Karpas-422 (cell line): ENCODE results near the gene KLK8. TPM values are rescaled to one million over a fixed set of nuclear protein-coding genes. Genes with fewer than 3 reads are reported as not detected.

Experiments used
- DNase-seq: peaks from one replicate; pipeline ENCODE4 v3.0.0-alpha.2; 2015
- H2AFZ ChIP-seq: fragments of 200-600 bp; sonication (generic); 2 replicates; pipeline ENCODE4 v1.6.1; 2014; ENCODE audit warnings: antibody characterized with exemption, low read length, mixed read lengths
- H3K27ac ChIP-seq: fragments of 200-600 bp; sonication (generic); 2 replicates; pipeline ENCODE4 v1.5.1; 2014; ENCODE audit warnings: mild to moderate bottlenecking, low read length, moderate library complexity
- H3K27me3 ChIP-seq: fragments of 200-600 bp; sonication (generic); 2 replicates; pipeline ENCODE4 v1.6.1; 2014; ENCODE audit warnings: low read length, mixed read lengths
- H3K36me3 ChIP-seq: fragments of 200-600 bp; sonication (generic); 2 replicates; pipeline ENCODE4 v1.6.1; 2014; ENCODE audit warnings: low read length, mixed read lengths; ENCODE audit not compliant: insufficient read depth
- H3K4me1 ChIP-seq: fragments of 200-600 bp; sonication (generic); 2 replicates; pipeline ENCODE4 v1.6.1; 2014; ENCODE audit warnings: mild to moderate bottlenecking, low read length, mixed read lengths
- H3K4me2 ChIP-seq: fragments of 200-600 bp; sonication (generic); 2 replicates; pipeline ENCODE4 v1.6.1; 2014; ENCODE audit warnings: low read length, low read depth, mild to moderate bottlenecking; ENCODE audit not compliant: poor library complexity, severe bottlenecking
- H3K4me3 ChIP-seq: fragments of 200-600 bp; sonication (generic); 2 replicates; pipeline ENCODE4 v1.5.1; 2014; ENCODE audit warnings: mild to moderate bottlenecking, antibody characterized with exemption, low read length, mixed read lengths
- H3K79me2 ChIP-seq: fragments of 200-600 bp; sonication (generic); 2 replicates; pipeline ENCODE4 v1.6.1; 2014; ENCODE audit warnings: mild to moderate bottlenecking, low read length, mixed read lengths
- H3K9ac ChIP-seq: fragments of 200-600 bp; sonication (generic); 2 replicates; pipeline ENCODE4 v1.6.0; 2014; ENCODE audit warnings: low read length
- H3K9me2 ChIP-seq: fragments of 200-600 bp; sonication (generic), shearing (Covaris generic); replicated peaks from 2 replicates; pipeline ENCODE4 v1.6.0; 2014; ENCODE audit warnings: mild to moderate bottlenecking, low read length, moderate library complexity; ENCODE audit not compliant: insufficient read depth
- H3K9me3 ChIP-seq: fragments of 300-700, 200-600 bp; sonication (generic); 2 replicates; pipeline ENCODE4 v1.6.1; 2014; ENCODE audit warnings: low read length, mixed read lengths
- H4K20me1 ChIP-seq: fragments of 200-600 bp; sonication (generic); 2 replicates; pipeline ENCODE4 v1.6.1; 2014; ENCODE audit warnings: mild to moderate bottlenecking, antibody characterized with exemption, low read length, low read depth; ENCODE audit not compliant: insufficient read depth
- total RNA-seq: library from RNA; depleted of rRNA; stranded (reverse); fragments of >200 nt; shearing (Covaris generic); gene quantifications from 2 replicates; pipeline ENCODE4 v1.2.3, GENCODE V29; 2014; ENCODE audit warnings: low replicate concordance

KLK8 gene
- total RNA-seq, 1 experiment from 2014 or later: not detected

DNA sequence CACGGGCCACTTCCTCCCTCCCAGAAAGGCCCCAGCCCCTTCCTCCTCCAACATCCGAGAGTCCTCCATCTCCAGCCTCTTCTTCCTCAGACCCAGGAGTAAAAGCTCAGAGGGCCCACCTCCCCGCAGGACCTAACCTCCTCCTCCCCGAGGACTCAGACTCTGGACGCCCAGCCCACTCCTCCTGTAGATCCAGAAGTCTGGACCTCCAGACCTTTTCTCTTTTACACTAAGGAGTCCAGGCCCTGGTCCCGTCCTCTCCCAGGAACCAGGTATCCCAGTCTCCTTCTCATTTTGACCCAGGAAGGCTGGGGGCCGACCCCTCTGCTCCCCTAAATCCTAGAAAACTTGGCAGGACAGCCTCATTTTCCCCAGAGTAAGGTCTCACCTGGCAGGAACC, 1.9 kb upstream of the KLK8 start:
- H3K9ac ChIP-seq: no peak overlapping the region
- no peaks in the 10 kb centered on the region for H3K4me1 ChIP-seq
- no peak overlapping the region for H3K4me2 ChIP-seq
- no peaks in the 10 kb centered on the region for H3K36me3 ChIP-seq
- H3K79me2 ChIP-seq: no peaks in the 10 kb centered on the region
- DNase-seq: no peak
- no peaks in the 10 kb centered on the region for H4K20me1 ChIP-seq
- no peak overlapping the region for H2AFZ ChIP-seq
- H3K9me3 ChIP-seq: no peaks in the 10 kb centered on the region
- no peak overlapping the region for H3K4me3 ChIP-seq
- no peaks in the 10 kb centered on the region for H3K9me2 ChIP-seq
- H3K27ac ChIP-seq: no peak overlapping the region
- H3K27me3 ChIP-seq: no peaks in the 10 kb centered on the region

DNA sequence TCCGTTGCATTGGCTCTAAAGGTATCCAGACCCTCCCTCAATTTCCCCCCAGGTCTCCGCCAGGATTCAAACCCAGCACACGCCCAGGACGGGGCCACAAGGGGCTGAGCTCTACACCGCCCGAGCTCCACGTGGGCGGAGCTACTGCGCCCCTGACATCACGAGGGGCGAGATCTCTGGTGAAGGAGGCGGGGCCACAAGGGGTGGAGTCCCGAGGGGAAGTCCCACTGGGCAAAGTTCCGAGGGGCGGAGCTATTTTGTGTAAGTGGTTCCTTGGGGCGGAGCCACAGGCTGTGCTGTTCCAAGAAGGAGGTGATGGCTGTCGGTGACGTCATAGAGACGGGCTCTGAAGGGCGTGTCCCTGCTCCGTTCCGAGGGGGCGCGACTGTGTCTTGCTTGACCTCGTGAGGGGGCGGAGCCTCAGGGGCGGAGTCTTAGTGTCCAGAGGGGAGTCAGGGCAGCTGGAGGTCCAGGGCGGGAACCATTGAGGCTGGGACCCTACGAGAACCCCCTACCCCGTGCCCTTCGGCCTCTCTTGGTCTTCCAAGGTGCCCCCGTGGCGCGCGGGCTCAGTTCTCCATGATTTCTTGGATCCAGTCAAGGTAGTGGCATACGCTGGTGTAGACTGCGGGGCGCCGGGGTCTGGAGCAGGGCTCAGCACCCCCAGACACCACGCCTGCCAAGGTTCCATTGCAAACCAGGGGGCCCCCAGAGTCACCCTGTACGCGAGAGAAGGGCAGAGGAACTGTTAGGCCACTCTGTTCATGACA, 1.3 kb upstream of the KLK8 start:
- no peaks in the 10 kb centered on the region for H3K4me1 ChIP-seq
- no peak overlapping the region for H3K9ac ChIP-seq
- no peaks in the 10 kb centered on the region for H3K27me3 ChIP-seq
- H3K79me2 ChIP-seq: no peaks in the 10 kb centered on the region
- H4K20me1 ChIP-seq: no peaks in the 10 kb centered on the region
- H2AFZ ChIP-seq: no peak overlapping the region
- H3K27ac ChIP-seq: no peak overlapping the region
- H3K4me3 ChIP-seq: no peak overlapping the region
- H3K36me3 ChIP-seq: no peaks in the 10 kb centered on the region
- peak; percentile 76 for DNase-seq
- H3K4me2 ChIP-seq: no peak overlapping the region
- no peaks in the 10 kb centered on the region for H3K9me2 ChIP-seq
- no peaks in the 10 kb centered on the region for H3K9me3 ChIP-seq

DNA sequence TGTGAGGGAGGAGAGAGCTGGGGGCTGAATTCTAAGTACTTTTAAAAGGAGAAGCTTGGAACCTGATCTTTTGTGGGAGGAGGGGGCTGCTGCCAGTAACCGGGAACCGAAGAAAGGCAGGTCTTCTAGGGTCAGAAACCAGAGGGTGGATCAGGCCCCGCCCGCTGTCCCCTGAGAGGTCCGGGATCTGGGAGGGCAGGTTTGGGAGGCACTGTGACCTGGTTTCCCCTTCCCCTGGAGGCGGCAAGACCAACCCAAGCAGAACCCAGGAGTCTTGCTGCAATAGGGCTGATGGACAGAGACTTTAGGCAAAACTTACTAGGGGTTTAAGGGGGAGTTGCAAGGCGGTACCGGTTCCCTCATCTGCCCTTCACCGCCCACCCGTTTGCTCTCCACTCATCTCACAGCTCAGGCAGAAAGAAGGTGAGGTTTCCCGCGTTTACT, 707 bp upstream of the KLK8 start:
- Histone ChIP-seq H3K27me3 (no peaks in the 10 kb centered on the region), H3K27ac (no peak overlapping the region), H2AFZ (no peak overlapping the region), H3K36me3 (no peaks in the 10 kb centered on the region), H4K20me1 (no peaks in the 10 kb centered on the region), H3K9me3 (no peaks in the 10 kb centered on the region), H3K9me2 (no peaks in the 10 kb centered on the region), H3K4me1 (no peaks in the 10 kb centered on the region), H3K79me2 (no peaks in the 10 kb centered on the region), H3K4me3 (no peak overlapping the region), H3K4me2 (no peak overlapping the region), H3K9ac (no peak overlapping the region)
- no peak for DNase-seq

DNA sequence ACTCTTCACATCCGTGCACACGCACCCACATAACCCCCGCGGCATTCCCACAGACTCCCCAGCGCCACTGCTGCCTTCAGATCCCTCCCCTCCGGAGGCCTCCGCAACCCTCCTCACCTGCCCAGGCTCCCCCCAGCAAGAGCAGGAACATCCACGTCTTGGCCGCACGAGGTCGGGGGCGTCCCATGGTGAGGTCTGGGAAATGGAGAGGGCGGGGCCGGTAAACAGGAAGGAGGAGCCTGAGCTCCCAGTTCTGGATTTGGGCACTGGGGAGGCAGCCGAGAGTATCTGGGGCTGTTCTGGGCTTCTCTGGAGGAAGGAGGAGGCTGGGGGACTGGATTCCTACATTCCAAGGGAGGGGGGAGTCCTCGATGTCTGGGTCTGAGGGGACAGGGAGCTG, 423 bp downstream of the KLK8 start:
- H2AFZ ChIP-seq: no peak overlapping the region
- no peaks in the 10 kb centered on the region for H3K9me3 ChIP-seq
- no peaks in the 10 kb centered on the region for H3K36me3 ChIP-seq
- H3K79me2 ChIP-seq: no peaks in the 10 kb centered on the region
- no peak overlapping the region for H3K9ac ChIP-seq
- no peak overlapping the region for H3K4me3 ChIP-seq
- no peak overlapping the region for H3K27ac ChIP-seq
- no peaks in the 10 kb centered on the region for H3K27me3 ChIP-seq
- no peak for DNase-seq
- no peaks in the 10 kb centered on the region for H4K20me1 ChIP-seq
- no peak overlapping the region for H3K4me2 ChIP-seq
- no peaks in the 10 kb centered on the region for H3K9me2 ChIP-seq
- H3K4me1 ChIP-seq: no peaks in the 10 kb centered on the region

DNA sequence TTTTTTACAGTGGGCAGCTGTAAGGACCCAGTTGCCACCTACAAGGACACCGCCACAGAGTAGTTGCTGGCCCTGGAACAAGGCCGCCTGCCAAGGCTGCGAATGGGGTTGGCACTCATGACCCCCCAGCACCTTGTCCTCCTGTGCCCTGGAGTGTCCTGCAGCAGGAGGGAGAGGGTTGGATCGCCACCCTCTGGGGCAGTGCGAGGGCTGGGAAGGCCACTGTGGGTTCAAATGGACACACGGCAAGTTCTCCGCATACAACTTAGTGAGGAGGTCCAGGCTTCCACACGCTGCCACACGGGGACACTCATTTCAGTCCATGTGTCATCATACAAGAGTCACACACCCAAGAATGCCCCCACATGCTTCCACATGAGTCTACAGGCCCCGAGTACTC, 978 bp downstream of the KLK8 start:
- Histone ChIP-seq H3K4me1 (no peaks in the 10 kb centered on the region), H3K4me2 (no peak overlapping the region), H4K20me1 (no peaks in the 10 kb centered on the region), H3K4me3 (no peak overlapping the region), H3K27me3 (no peaks in the 10 kb centered on the region), H3K9me3 (no peaks in the 10 kb centered on the region), H3K79me2 (no peaks in the 10 kb centered on the region), H3K36me3 (no peaks in the 10 kb centered on the region), H3K9ac (no peak overlapping the region), H3K27ac (no peak overlapping the region), H2AFZ (no peak overlapping the region), H3K9me2 (no peaks in the 10 kb centered on the region)
- no peak for DNase-seq

DNA sequence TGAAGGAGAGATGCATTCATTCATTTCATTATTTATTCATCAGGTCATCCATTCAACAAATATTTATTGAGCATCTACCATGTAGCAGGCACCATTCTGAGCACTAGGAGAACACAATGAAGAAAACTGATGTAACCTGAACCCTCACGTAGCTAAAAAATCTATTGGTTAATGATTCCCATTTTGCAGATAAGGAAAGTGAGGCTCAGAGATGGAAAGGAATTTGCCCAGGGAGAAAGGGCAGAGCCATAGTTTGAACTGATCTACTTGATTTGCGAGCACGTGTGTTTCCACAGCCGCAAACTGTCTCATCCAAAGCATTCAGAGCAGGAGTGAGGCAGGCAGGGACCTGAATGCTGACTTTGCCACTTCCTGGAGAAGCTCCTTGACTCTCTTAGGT, 2.7 kb downstream of the KLK8 start:
- H3K4me2 ChIP-seq: no peak overlapping the region
- no peak overlapping the region for H3K27ac ChIP-seq
- no peak for DNase-seq
- H3K9me3 ChIP-seq: peaks cover 10% of the 10 kb centered on the region
- H3K79me2 ChIP-seq: no peaks in the 10 kb centered on the region
- no peaks in the 10 kb centered on the region for H4K20me1 ChIP-seq
- H3K4me1 ChIP-seq: no peaks in the 10 kb centered on the region
- no peak overlapping the region for H2AFZ ChIP-seq
- H3K27me3 ChIP-seq: no peaks in the 10 kb centered on the region
- H3K9me2 ChIP-seq: no peaks in the 10 kb centered on the region
- H3K36me3 ChIP-seq: no peaks in the 10 kb centered on the region
- no peak overlapping the region for H3K9ac ChIP-seq
- no peak overlapping the region for H3K4me3 ChIP-seq

DNA sequence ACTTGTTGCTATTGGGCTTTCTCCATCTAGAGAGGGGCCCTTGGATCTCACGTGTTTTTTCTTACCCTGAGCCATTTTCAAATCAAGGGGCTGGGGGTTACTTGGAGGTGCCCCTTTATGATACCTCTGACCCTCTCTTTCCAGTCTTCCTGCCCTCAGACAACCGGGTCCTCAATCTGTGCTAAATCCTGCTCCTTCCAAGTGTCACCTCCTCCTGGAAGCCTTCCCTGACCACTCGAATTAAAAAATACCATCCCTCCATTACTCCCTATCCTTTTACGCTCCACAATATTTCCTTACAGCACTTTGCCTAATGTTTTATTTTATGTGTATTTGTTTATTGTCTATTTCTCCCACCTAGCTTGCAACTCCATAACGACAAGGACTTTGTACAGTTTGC, 3.3 kb downstream of the KLK8 start:
- Histone ChIP-seq H3K27ac (no peak overlapping the region), H2AFZ (no peak overlapping the region), H3K9ac (no peak overlapping the region), H3K4me2 (no peak overlapping the region), H4K20me1 (no peaks in the 10 kb centered on the region), H3K9me3 (peaks cover 10% of the 10 kb centered on the region), H3K79me2 (no peaks in the 10 kb centered on the region), H3K36me3 (no peaks in the 10 kb centered on the region), H3K27me3 (no peaks in the 10 kb centered on the region), H3K4me3 (no peak overlapping the region), H3K9me2 (no peaks in the 10 kb centered on the region), H3K4me1 (no peaks in the 10 kb centered on the region)
- no peak for DNase-seq

DNA sequence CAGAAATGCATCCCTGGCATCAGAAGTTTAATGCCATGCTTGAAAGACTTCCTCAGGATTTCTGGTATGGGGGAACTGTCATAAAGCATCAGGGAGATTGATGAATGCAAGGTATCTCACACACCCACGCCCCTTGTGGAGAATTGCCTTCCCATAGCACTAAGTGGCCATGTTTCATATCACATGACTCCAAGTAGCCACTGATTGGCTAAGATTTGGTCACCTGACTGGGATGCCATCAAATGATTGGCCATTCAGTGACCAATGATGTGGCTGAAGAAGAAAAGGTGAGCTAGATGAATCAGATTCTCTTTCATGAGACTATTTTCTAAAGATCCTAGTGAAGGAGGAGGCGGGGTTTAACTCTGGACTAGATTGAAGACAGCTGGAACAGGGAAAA, 7.3 kb downstream of the KLK8 start:
- Histone ChIP-seq H3K9me3 (peaks cover 10% of the 10 kb centered on the region), H3K27me3 (no peaks in the 10 kb centered on the region), H3K79me2 (no peaks in the 10 kb centered on the region), H3K36me3 (no peaks in the 10 kb centered on the region), H2AFZ (no peak overlapping the region), H3K9me2 (no peaks in the 10 kb centered on the region), H3K4me1 (no peaks in the 10 kb centered on the region), H3K9ac (no peak overlapping the region), H3K4me3 (no peak overlapping the region), H3K27ac (no peak overlapping the region), H4K20me1 (no peaks in the 10 kb centered on the region), H3K4me2 (no peak overlapping the region)
- DNase-seq: peak; percentile 86
